GM12875 (cell line): ENCODE data around the gene GRAP2.
A peak's percentile ranks its signal among the peaks of the same experiment; 100 is the strongest.

Experiments used
- H3K4me3 ChIP-seq: one replicate; pipeline ENCODE4 v1.5.1; 2011; ENCODE audit warnings: low read depth, low read length, control low read depth
- TF ChIP-seq, protein P1 (sequence below): IDR thresholded peaks from 2 replicates; pipeline ENCODE4 v1.5.1; 2011; ENCODE audit warnings: low read depth, mild to moderate bottlenecking, control low read depth, inconsistent platforms, low read length, moderate library complexity, borderline replicate concordance; ENCODE audit not compliant: insufficient read depth

Gene GRAP2

DNA sequence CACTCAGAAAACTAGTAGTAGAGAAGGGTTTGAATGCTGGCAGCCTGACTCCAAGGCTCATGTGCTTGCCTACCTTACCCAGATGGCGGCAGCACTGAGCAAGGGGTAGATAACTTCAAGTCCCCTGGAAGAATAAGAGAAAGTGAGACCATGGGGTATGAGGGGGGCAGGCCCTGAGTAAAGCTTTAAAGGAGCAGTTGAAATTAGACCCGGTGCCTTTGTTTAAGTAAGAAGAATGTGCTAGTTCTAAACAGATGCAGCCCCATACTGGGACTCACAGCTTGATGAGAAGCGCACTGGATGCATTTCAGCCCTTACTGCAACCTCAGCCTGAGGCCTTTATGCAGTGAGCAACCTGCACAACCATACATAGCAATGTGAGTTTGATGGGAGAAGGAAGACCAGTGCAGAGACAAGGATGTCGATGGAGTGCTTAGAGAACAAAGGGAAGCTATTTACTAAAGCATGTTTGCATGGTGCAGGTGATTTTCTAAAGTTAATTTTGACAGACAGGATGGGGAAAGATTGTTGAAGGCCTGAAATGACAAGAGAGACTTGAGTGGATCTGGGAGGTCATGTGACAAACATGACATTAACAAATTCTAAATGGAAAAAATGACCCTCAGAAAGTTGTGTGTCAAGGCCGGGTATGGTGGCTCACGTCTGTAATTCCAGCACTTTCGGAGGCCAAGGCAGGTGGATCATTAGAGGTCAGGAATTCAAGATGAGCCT is 32.2 kb downstream of the GRAP2 start:
- H3K4me3 ChIP-seq: no peak overlapping the region
- TF ChIP-seq, protein P1, sequence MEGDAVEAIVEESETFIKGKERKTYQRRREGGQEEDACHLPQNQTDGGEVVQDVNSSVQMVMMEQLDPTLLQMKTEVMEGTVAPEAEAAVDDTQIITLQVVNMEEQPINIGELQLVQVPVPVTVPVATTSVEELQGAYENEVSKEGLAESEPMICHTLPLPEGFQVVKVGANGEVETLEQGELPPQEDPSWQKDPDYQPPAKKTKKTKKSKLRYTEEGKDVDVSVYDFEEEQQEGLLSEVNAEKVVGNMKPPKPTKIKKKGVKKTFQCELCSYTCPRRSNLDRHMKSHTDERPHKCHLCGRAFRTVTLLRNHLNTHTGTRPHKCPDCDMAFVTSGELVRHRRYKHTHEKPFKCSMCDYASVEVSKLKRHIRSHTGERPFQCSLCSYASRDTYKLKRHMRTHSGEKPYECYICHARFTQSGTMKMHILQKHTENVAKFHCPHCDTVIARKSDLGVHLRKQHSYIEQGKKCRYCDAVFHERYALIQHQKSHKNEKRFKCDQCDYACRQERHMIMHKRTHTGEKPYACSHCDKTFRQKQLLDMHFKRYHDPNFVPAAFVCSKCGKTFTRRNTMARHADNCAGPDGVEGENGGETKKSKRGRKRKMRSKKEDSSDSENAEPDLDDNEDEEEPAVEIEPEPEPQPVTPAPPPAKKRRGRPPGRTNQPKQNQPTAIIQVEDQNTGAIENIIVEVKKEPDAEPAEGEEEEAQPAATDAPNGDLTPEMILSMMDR: peak; percentile 72; the same call in 1 of the 2 replicates

DNA sequence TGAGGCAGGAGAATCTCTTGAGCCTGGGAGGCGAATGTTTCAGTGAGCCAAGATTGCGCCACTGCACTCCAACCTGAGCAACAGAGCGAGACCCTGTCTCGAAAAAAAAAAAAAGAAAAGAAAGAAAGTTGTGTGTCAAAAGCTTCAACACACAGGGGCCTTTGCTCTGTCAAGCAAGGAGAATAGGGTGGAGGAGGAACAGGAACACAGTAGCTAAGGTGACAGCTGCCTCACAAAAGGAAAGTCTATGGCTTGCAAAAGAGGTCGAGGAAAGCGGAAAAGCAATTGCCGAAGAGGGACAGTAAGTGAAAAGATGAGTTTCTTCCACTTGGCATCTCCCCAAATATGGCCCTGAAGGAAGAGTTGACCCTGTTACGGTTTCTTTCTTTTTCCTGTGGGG is 32.9 kb downstream of the GRAP2 start:
- TF ChIP-seq, protein P1: no peak
- H3K4me3 ChIP-seq: no peak overlapping the region

DNA sequence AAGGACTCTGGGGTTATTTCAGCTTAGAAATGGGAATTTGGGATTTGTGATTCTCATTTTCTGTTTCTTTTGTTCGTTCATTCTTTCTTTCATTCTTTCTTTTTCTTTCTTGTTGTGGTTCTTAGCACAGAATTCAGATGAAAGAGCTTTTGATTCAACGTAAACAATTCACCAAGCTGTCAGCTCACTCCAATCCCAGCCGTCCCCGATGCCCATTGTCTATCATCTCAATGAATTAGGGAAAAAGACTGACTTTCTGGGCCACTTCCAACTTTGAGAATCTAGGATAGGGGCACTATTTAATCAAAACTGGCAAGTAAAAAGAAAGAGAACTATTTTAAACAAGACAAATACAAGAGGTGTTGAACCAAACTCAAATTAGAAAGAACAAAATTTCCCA is 34.2 kb downstream of the GRAP2 start:
- TF ChIP-seq, protein P1: no peak
- no peak overlapping the region for H3K4me3 ChIP-seq

DNA sequence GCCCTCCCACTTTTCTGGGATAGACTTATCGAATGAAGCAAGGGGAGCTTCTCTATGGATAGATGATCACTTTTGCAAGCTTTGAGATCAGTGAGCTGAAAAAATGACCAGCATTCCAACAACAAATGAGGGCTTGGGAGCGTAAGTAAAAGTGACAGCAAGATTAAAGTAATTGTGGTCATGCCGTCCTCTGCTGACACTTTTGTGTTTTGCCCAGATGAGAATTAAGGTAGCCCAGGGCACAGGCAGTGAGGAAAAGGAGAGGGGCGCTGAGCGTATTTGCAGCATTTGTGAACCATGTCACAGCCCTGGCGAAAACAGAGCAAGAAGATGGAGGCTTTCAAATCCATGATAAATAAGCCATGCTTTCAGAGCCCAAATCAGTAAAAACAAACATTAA is 34.7 kb downstream of the GRAP2 start:
- TF ChIP-seq, protein P1: no peak
- H3K4me3 ChIP-seq: no peak overlapping the region

DNA sequence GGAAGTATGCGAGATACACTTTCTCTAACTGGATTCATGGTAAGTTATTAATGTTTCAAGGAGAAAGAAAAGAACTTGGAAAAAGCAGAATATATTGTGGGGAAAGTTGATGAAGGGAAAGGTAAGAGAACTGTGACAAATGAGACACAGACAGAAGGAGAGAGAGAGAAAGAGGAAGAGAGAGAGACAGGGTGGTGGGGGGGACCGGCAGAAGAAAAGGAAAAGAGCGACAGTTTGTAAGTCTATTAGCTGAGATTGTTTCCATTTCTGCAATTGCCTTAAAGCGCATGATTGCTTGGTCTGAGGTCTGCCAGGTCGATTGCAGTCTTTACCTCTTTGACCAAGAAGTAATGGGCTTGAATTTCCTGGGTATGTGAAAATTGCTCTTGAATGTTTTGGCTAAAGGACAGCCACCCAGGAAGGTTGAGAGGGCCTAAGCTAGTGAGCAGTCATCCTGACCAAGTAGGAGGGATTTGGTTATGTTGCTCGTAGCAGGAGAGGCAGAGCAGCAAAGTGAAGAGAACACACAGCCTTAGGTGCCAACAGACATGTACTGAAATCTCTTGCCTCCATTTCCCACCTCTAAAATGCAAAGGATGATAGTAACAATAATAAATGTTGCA is 35.8 kb downstream of the GRAP2 start:
- TF ChIP-seq, protein P1: no peak
- H3K4me3 ChIP-seq: no peak overlapping the region

DNA sequence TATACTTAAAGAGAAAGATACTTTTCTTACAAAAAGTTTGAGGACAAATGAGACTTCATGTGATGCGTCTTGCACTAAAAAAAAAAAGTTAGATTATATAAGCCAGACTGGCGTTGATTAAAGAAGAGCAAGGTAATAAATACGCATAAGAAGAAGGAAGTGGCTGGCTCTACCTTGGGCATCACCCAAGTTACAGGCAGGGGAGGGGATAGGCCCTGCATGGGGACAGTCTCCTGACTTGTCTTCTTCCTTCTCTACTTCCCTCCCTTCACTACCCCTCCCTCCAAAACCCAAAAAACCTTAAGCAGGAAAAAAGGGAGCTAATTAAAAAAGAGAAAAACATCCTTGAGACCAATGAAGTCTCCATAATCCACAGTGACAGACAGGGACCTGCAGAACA is 37.0 kb downstream of the GRAP2 start:
- H3K4me3 ChIP-seq: no peak overlapping the region
- TF ChIP-seq, protein P1: no peak
